DOHH2 (cell line): Measurements from ENCODE around the gene PNPLA7.

Experiments
- EZH2phosphoT487 ChIP-seq: fragments of 200-600 bp; sonication (generic); IDR thresholded peaks from 2 replicates; pipeline ENCODE4 v1.6.1; 2017; ENCODE audit warnings: borderline replicate concordance, mild to moderate bottlenecking, antibody characterized with exemption, low read length, moderate library complexity, mixed read lengths
- TF ChIP-seq, protein P1 (sequence below): fragments of 200-600 bp; sonication (generic); IDR thresholded peaks from one replicate; pipeline ENCODE4 v1.5.1; 2014; ENCODE audit warnings: antibody characterized with exemption, mild to moderate bottlenecking, low read depth, low read length; ENCODE audit not compliant: poor library complexity, severe bottlenecking

DNA sequence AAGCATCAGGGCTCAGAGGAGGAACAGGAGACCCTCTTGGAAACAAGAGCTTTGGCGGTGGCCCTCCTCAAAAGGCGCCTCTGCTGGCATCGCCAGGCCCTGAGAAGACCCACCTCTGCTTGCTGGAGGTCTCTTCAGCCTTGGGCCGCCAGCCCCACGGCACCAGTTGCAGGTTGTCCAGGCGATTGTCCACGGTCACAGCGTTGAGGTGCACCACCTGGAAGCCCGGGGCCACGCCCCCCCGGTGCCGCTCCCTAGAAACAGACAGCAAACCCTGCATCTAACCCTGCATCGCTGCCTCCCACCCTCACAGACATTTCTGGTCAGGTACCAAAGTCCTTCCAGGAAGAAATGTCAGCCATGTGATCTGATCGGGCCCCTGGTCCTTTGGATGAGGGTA lies 36.7 kb upstream of the PNPLA7 start:
- TF ChIP-seq, protein P1, sequence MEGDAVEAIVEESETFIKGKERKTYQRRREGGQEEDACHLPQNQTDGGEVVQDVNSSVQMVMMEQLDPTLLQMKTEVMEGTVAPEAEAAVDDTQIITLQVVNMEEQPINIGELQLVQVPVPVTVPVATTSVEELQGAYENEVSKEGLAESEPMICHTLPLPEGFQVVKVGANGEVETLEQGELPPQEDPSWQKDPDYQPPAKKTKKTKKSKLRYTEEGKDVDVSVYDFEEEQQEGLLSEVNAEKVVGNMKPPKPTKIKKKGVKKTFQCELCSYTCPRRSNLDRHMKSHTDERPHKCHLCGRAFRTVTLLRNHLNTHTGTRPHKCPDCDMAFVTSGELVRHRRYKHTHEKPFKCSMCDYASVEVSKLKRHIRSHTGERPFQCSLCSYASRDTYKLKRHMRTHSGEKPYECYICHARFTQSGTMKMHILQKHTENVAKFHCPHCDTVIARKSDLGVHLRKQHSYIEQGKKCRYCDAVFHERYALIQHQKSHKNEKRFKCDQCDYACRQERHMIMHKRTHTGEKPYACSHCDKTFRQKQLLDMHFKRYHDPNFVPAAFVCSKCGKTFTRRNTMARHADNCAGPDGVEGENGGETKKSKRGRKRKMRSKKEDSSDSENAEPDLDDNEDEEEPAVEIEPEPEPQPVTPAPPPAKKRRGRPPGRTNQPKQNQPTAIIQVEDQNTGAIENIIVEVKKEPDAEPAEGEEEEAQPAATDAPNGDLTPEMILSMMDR, result no peak
- no peak for TF ChIP-seq EZH2phosphoT487
